NT2/D1 (cell line): ENCODE results near the gene PHEX.

Experiments used
- YY1 ChIP-seq: IDR thresholded peaks from 2 replicates; pipeline ENCODE4 v1.6.1; 2011; ENCODE audit not compliant: insufficient read length, insufficient read depth
- ZNF274 ChIP-seq: IDR thresholded peaks from 2 replicates; pipeline ENCODE4 v1.6.1; 2011; ENCODE audit warnings: mild to moderate bottlenecking, low read depth, low read length

DNA sequence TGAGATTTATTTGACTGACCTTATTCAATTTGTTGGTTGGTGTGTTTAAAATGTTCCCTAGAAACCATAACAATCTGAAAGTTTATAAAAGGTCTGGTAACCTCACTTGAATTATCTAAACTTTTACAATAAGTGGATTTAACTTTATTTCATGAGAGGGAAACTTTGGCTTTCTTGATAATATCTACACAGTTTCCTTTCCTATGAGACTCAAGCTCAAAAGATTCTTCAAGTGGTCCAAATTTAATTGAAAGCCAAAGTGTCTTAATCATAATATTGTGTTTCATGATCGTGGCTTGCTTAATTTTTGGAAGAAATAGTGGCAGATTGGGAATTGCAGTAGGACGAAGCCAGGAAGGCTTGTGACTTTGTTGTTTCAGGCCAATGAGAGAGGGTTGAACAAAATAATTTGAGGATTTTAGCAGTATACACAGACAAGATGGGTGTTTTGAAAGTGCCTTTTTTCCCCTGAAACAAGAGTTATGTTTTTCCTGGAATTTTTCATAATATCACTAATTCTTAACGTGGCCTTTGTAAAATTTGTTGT is 55.0 kb downstream of the PHEX start:
- no peak for TF ChIP-seq YY1
- no peak for TF ChIP-seq ZNF274
